Measurements from ENCODE around the gene GM2A.

GRCh38 chr5:151214614-151215545, 38.1 kb upstream of the GM2A start:
- no peak for TF ChIP-seq CTCF (conservative IDR thresholded peaks at IDR 0.05)
- TF ChIP-seq EZH2 (IDR thresholded peaks at IDR 0.05; ENCODE audit: low read depth): no peak
